ENCODE data around the gene PSRC1.

PSRC1 gene

GRCh38 chr1:109247401-109248365 is 35.3 kb downstream of the PSRC1 start:
- no peak for DNase-seq (ENCODE audit: low spot score)

- no peak for DNase-seq (ENCODE audit: low spot score)
These were observed 36.8 kb downstream of the PSRC1 start for GRCh38 chr1:109246141-109246551.

- DNase-seq (ENCODE audit: low spot score): no peak
These were observed 38.9 kb downstream of the PSRC1 start for GRCh38 chr1:109243860-109244552.

GRCh38 chr1:109243221-109243620 is 39.7 kb downstream of the PSRC1 start:
- DNase-seq (ENCODE audit: low spot score): no peak

GRCh38 chr1:109242387-109242786 is 40.6 kb downstream of the PSRC1 start:
- no peak for DNase-seq (ENCODE audit: low spot score)

- DNase-seq (ENCODE audit: low spot score): no peak
These were observed 41.1 kb downstream of the PSRC1 start for GRCh38 chr1:109241841-109242345.

- DNase-seq (ENCODE audit: low spot score): no peak
These were observed 41.6 kb downstream of the PSRC1 start for GRCh38 chr1:109241344-109241743.

- peak; percentile 58 for DNase-seq (ENCODE audit: low spot score)
These were observed 42.5 kb downstream of the PSRC1 start for GRCh38 chr1:109240158-109241152.

GRCh38 chr1:109239409-109240068 is 43.4 kb downstream of the PSRC1 start:
- no peak for DNase-seq (ENCODE audit: low spot score)

- DNase-seq (ENCODE audit: low spot score): no peak
These were observed 43.9 kb downstream of the PSRC1 start for GRCh38 chr1:109239047-109239408.

GRCh38 chr1:109238382-109238781 is 44.6 kb downstream of the PSRC1 start:
- DNase-seq (ENCODE audit: low spot score): no peak

GRCh38 chr1:109237512-109237911 is 45.4 kb downstream of the PSRC1 start:
- no peak for DNase-seq (ENCODE audit: low spot score)

GRCh38 chr1:109235137-109235536 is 47.8 kb downstream of the PSRC1 start:
- no peak for DNase-seq (ENCODE audit: low spot score)

GRCh38 chr1:109231066-109231465 is 51.9 kb downstream of the PSRC1 start:
- no peak for DNase-seq (ENCODE audit: low spot score)

Data from hepatic stellate cell (primary cell).